Measurements from ENCODE around the gene PABPC5.

PABPC5 gene

GRCh38 chrX:91434351-91435168 lies at the start of gene PABPC5:
TSS of gene PABPC5 (plus strand) at chrX:91434839. CDS start at chrX:91435578, 739 bp downstream.
- no peak for DNase-seq (ENCODE audit: low read depth in 1 of 2, low spot score in 1 of 2)
- in situ Hi-C loops (cut with HindIII; ENCODE audit: low pct_unique_long_range_greater_than_20kb, low sequenced_read_pairs), result no loop called here

GRCh38 chrX:91389026-91389425 lies 45.6 kb upstream of the PABPC5 start:
- no peak for DNase-seq (ENCODE audit: low read depth in 1 of 2, low spot score in 1 of 2)

More at GRCh38 chrX:91434351-91435168, at the start of gene PABPC5:
- TF ChIP-seq JUND (IDR thresholded peaks at IDR 0.05; ENCODE audit: low read depth), result no peak

GRCh38 chrX:91414713-91415112 lies 19.9 kb upstream of the PABPC5 start:
- no peak for TF ChIP-seq JUND (IDR thresholded peaks at IDR 0.05; ENCODE audit: low read depth)
- peak in 1 of 2 experiments; percentile 24 for DNase-seq (ENCODE audit: low read depth in 1 of 2, low spot score in 1 of 2)
- in situ Hi-C loops (cut with HindIII; ENCODE audit: low pct_unique_long_range_greater_than_20kb, low sequenced_read_pairs), result no loop called here

More at GRCh38 chrX:91389026-91389425, 45.6 kb upstream of the PABPC5 start:
- in situ Hi-C loops (cut with HindIII; ENCODE audit: low pct_unique_long_range_greater_than_20kb, low sequenced_read_pairs), result no loop called here
- no peak for TF ChIP-seq JUND (IDR thresholded peaks at IDR 0.05; ENCODE audit: low read depth)

GRCh38 chrX:91435395-91435794 lies 756 bp downstream of the PABPC5 start:
- no peak for TF ChIP-seq JUND (IDR thresholded peaks at IDR 0.05; ENCODE audit: low read depth)
- in situ Hi-C loops (cut with HindIII; ENCODE audit: low pct_unique_long_range_greater_than_20kb, low sequenced_read_pairs), result no loop called here

More at GRCh38 chrX:91435395-91435794, 756 bp downstream of the PABPC5 start:
- no peak for DNase-seq (ENCODE audit: low read depth in 1 of 2, low spot score in 1 of 2)

Measured in T47D (cell line).